Thyroid gland (tissue), 4 donors: ENCODE results near the gene WDR13.

ENCODE experiments used
- POLR2A ChIP-seq, 2 donors: fragments of 450-650 bp; IDR thresholded peaks; one replicate each; pipeline ENCODE4 v1.6.1; 2017; ENCODE audit warnings: antibody characterized with exemption in 2 of 2, mild to moderate bottlenecking in 2 of 2, moderate library complexity in 1 of 2
- TF ChIP-seq, protein P1 (sequence below), 6 experiments: fragments of 200-600 bp in 3 of 6; fragments of 450-650 bp in 3 of 6; sonication (generic) in 3 of 6; IDR thresholded peaks; one replicate each; pipeline ENCODE4 v1.5.1; 2016 to 2019; ENCODE audit warnings: antibody characterized with exemption in 6 of 6, mild to moderate bottlenecking in 2 of 6, inconsistent platforms in 1 of 6, moderate library complexity in 1 of 6

DNA sequence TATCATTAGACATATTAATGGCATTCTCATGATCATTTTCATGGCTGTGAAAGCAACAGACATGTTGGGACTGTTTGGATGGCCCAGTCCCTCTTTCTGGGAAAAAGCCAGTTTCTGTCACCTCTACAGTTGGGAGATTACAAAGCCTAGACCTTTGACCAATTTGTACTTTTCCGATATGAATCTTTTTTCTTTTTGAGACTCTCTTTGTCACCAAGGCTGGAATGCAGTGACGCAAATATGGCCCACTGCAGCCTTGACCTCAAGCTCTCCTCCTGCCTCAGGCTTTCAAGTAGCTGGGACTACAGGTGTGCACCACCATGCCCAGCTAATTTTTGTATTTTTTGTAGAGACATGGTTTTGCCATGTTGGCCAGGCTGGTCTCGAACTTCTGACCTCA is 48.4 kb upstream of the WDR13 start:
- TF ChIP-seq, protein P1, sequence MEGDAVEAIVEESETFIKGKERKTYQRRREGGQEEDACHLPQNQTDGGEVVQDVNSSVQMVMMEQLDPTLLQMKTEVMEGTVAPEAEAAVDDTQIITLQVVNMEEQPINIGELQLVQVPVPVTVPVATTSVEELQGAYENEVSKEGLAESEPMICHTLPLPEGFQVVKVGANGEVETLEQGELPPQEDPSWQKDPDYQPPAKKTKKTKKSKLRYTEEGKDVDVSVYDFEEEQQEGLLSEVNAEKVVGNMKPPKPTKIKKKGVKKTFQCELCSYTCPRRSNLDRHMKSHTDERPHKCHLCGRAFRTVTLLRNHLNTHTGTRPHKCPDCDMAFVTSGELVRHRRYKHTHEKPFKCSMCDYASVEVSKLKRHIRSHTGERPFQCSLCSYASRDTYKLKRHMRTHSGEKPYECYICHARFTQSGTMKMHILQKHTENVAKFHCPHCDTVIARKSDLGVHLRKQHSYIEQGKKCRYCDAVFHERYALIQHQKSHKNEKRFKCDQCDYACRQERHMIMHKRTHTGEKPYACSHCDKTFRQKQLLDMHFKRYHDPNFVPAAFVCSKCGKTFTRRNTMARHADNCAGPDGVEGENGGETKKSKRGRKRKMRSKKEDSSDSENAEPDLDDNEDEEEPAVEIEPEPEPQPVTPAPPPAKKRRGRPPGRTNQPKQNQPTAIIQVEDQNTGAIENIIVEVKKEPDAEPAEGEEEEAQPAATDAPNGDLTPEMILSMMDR (IDR thresholded peaks at IDR 0.05), result no peak
- no peak for TF ChIP-seq POLR2A (IDR thresholded peaks at IDR 0.05)
